ENCODE data around the gene FAR2. TPM values are rescaled to one million over a fixed set of nuclear protein-coding genes. Genes with fewer than 3 reads are reported as not detected.

FAR2 gene
- total and polyA plus RNA-seq, 2 donors (not counting 3 experiments of a cell fraction or from before 2014, with no cell fraction given) = 32.3 to 61.7 TPM

DNA sequence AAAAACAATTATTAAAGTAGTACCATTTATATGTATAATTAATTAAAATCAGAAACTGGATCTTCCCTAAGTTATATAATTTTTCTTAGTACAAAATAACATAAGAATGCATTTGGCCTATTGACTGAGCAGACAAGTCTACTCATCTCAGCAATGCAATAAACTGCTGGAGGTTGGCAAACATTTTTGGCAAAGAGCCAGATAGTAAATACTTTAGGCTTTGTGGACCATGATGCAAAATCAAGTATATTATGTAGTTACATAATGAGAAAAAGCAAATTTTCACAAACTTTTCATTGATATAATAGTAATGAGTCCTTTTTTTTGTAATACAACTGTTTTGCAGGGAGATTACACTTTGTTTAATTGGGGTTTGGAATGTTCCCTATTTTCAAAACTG lies 201.0 kb downstream of the FAR2 start:
- H4K20me1 ChIP-seq (replicated peaks; ENCODE audit: control insufficient read depth, extremely low read depth, insufficient read depth, low read length) = no peaks in the 10 kb centered on the region
- H3K27me3 ChIP-seq (ENCODE audit: control insufficient read depth in 2 of 2, insufficient read depth in 2 of 2, low read length in 2 of 2) = no peaks in the 10 kb centered on the region
- no peaks in the 10 kb centered on the region for H3K9me3 ChIP-seq (replicated peaks; ENCODE audit: control insufficient read depth, insufficient read depth, low read length)
- no peak for TF ChIP-seq POLR2AphosphoS5 (IDR thresholded peaks at IDR 0.05; ENCODE audit: insufficient read depth, low read depth, low read length)
- no peak for TF ChIP-seq GATA2 (IDR thresholded peaks at IDR 0.05; ENCODE audit: insufficient read depth, insufficient read length, low read depth, low read length)
- TF ChIP-seq EZH2 (IDR thresholded peaks at IDR 0.05; ENCODE audit: borderline replicate concordance, low read depth, low read length, severe bottlenecking) = no peak
- TF ChIP-seq POLR2A (IDR thresholded peaks at IDR 0.05; ENCODE audit: low read depth, low read length) = no peak
- TF ChIP-seq FOS (IDR thresholded peaks at IDR 0.05; ENCODE audit: borderline replicate concordance, insufficient read depth, low read length) = no peak
- TF ChIP-seq, protein P1, sequence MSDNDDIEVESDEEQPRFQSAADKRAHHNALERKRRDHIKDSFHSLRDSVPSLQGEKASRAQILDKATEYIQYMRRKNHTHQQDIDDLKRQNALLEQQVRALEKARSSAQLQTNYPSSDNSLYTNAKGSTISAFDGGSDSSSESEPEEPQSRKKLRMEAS (IDR thresholded peaks at IDR 0.05; ENCODE audit: insufficient read depth, insufficient read length) = no peak
- no peak for TF ChIP-seq JUN (IDR thresholded peaks at IDR 0.05; ENCODE audit: borderline replicate concordance, insufficient read depth, insufficient read length, low read depth)
- TF ChIP-seq, protein P2, sequence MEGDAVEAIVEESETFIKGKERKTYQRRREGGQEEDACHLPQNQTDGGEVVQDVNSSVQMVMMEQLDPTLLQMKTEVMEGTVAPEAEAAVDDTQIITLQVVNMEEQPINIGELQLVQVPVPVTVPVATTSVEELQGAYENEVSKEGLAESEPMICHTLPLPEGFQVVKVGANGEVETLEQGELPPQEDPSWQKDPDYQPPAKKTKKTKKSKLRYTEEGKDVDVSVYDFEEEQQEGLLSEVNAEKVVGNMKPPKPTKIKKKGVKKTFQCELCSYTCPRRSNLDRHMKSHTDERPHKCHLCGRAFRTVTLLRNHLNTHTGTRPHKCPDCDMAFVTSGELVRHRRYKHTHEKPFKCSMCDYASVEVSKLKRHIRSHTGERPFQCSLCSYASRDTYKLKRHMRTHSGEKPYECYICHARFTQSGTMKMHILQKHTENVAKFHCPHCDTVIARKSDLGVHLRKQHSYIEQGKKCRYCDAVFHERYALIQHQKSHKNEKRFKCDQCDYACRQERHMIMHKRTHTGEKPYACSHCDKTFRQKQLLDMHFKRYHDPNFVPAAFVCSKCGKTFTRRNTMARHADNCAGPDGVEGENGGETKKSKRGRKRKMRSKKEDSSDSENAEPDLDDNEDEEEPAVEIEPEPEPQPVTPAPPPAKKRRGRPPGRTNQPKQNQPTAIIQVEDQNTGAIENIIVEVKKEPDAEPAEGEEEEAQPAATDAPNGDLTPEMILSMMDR (IDR thresholded peaks at IDR 0.05; ENCODE audit: extremely low read depth in 1 of 2, insufficient read depth in 1 of 2, low read depth in 1 of 2, low read length in 2 of 2) = no peak
- no peak for TF ChIP-seq MYC (IDR thresholded peaks at IDR 0.05; ENCODE audit: low read depth, low read length)
- no peak overlapping the region for H2AFZ ChIP-seq (ENCODE audit: low read depth, low read length)
- FAIRE-seq = no peak
- BruUV-seq (replicated peaks) = no TSS peak
- DNase-seq (ENCODE audit: low read depth, low spot score) = peak; percentile 10
- H3K79me2 ChIP-seq (ENCODE audit: control insufficient read depth, insufficient read depth, low read length) = no peaks in the 10 kb centered on the region
- H3K36me3 ChIP-seq (ENCODE audit: control insufficient read depth in 2 of 2, extremely low read depth in 1 of 2, insufficient read depth in 2 of 2, low read length in 2 of 2) = peaks cover 0 to 6% of the 10 kb centered on the region in 2 experiments
- H3K9me1 ChIP-seq (replicated peaks; ENCODE audit: control insufficient read depth, extremely low read depth, insufficient read depth, low read length) = no peaks in the 10 kb centered on the region
- POLR2A ChIA-PET = no interaction called here
- H3K4me3 ChIP-seq (replicated peaks in 1 of 3; ENCODE audit: insufficient read depth in 1 of 3, low read depth in 1 of 3, low read length in 3 of 3) = no peak overlapping the region
- no peak overlapping the region for H3K4me2 ChIP-seq (ENCODE audit: insufficient read depth, low read length)
- CTCF ChIA-PET = no interaction called here
- no peak overlapping the region for H3K9ac ChIP-seq (replicated peaks; ENCODE audit: extremely low read depth, insufficient read depth, low read length)
- dilution Hi-C loops (cut with MboI; ENCODE audit: extremely low pct_ligation_motif_present, low sequenced_read_pairs) = no loop called here
- no peak overlapping the region for H3K27ac ChIP-seq (ENCODE audit: insufficient read depth, low read depth, low read length)
- H3K4me1 ChIP-seq (ENCODE audit: control insufficient read depth, extremely low read depth, insufficient read depth, low read length) = no peaks in the 10 kb centered on the region
- intact Hi-C loops (cut with micrococcal nuclease) = no loop called here

Data from endothelial cell of umbilical vein (primary cell).